ENCODE measurements around the gene GXYLT1.

- TF ChIP-seq TAF1 (IDR thresholded peaks at IDR 0.05; ENCODE audit: borderline replicate concordance, insufficient read depth, low read length) (no peak), POLR2AphosphoS5 (IDR thresholded peaks at IDR 0.05; ENCODE audit: low read depth, low read length) (no peak)
Measured at GRCh38 chr12:42124764-42125387, 19.8 kb downstream of the GXYLT1 start.

All from PFSK-1 (cell line).